ENCODE data around the gene LSAMP.

LSAMP gene

GRCh38 chr3:116350119-116350733 is 95.1 kb downstream of the LSAMP start:
- no peak for DNase-seq

DNA sequence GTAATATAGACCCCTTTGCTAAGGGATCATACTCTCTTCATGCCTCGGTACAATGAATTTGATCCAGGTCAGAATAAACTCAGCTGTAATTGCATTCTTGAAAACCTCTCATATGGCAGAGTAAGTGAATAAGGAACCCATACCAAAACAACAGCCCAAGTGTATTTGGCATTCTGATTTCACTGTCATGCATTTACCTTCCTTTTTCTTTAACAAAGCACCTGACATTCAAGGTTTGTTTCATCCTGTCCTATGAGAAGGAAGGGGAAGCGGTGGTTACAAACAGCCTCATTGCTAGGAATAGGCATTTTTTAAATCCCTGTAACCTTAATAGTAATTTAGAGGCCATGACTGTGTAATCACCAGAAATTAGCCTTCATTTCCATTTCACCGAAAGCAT is 97.1 kb downstream of the LSAMP start:
- DNase-seq: no peak

GRCh38 chr3:116342499-116342898 is 102.8 kb downstream of the LSAMP start:
- DNase-seq: no peak

DNA sequence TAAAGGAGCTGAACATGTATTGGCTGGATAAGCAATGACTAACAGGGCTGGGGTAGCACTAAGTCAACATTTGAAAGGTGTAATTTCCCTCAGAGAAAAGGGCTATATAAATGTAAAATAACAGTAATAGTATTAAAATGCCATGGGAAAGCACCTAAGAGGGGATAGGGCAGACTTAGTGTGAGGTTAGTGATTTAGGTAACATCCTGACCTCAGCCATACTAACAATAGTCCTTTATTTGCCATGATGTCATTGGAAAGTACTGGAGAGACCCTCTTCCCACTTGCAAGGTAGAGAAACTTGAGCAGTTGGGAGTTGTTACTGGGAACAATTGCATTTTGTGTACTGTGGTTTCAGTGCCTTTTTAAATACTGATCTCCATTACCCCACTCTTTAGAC is 103.4 kb downstream of the LSAMP start:
- no peak for DNase-seq

GRCh38 chr3:116341381-116341780 is 103.9 kb downstream of the LSAMP start:
- DNase-seq: no peak

DNA sequence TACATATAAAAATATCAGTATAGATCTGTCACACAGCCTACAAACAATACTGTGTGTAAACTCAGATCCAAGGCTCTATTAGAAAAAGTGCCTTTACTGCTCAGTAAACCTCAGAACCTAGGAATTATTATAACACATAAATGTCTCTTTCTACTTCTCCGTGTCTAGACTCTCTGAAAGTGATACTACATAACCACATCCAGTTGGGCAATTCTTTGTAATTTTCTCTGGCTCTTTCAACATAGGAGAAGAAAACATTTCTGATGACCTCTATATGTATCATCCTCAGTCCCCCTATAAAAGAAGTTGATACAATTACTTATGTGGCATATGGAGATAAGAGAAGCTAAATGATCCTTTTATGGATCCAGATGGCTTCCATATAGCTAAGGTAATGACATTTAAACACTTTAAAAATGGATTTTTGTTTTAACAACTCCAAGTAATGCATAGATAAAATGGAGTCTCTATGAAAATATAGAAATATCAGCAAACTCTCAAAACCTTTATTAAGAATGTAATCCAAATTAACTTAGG is 104.5 kb downstream of the LSAMP start:
- DNase-seq: no peak

GRCh38 chr3:116339441-116340028 is 105.8 kb downstream of the LSAMP start:
- no peak for DNase-seq

DNA sequence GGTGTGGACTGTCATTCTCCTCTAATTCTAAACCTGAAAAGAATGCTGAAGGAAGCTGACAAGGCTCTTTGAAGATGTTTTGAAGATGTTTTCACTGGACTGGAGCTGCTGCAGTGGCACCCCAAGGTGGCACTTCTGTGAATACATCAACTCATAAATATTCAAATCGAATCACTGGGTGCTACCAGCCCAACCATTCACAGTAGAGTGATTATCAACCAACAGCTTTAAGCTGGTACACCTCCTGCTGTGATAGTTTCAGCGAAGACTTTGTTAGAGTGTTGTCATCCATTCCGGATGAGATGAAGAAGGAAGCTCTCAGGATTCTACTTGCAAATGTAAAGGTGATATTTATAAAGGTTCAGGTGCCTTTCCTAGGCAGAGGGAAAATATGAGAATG is 106.6 kb downstream of the LSAMP start:
- no peak for DNase-seq

GRCh38 chr3:116337229-116337628 is 108.1 kb downstream of the LSAMP start:
- no peak for DNase-seq

GRCh38 chr3:116331380-116331779 is 113.9 kb downstream of the LSAMP start:
- no peak for DNase-seq

GRCh38 chr3:116322750-116323375 is 122.4 kb downstream of the LSAMP start:
- no peak for DNase-seq

DNA sequence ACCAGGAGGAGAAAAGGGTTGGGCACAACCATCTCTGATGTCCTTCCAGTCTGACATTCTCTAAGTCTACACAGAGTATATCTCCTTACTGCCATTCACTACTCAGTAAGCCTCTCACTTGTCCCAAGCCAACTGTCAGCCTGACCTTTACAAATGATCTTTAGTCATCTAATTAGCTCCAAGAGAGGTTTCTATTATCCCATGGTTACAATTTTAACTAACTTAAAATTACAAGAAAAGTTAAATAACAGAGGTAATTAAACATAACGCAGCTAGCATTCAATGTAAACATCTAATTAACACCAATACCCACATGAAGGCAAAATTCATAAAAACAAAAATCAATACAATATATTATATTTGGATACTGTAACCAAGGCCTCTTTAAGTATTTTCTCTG is 126.9 kb downstream of the LSAMP start:
- no peak for DNase-seq

DNA sequence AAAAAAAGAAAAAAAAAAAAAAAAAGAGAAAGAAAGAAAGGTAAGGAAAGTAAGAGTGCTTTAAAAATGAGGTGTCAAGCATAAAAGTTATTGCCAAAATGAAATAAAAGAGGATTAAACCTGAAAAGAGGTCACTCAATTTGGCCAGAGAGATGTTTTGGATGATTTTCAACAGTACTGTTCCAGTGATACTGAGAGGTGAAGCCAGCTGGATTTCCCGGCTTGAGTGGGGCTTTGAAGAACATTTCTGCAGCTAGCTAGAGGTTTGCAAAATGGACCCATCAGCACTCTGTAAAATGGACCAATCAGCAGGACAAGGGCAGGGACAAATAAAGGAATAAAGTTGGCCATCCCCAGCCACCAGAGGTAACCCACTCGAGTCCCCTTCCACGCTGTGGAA is 128.5 kb downstream of the LSAMP start:
- no peak for DNase-seq

GRCh38 chr3:116314476-116314875 is 130.8 kb downstream of the LSAMP start:
- no peak for DNase-seq

- no peak for DNase-seq
Observed at GRCh38 chr3:116306720-116307119, 138.6 kb downstream of the LSAMP start.

DNA sequence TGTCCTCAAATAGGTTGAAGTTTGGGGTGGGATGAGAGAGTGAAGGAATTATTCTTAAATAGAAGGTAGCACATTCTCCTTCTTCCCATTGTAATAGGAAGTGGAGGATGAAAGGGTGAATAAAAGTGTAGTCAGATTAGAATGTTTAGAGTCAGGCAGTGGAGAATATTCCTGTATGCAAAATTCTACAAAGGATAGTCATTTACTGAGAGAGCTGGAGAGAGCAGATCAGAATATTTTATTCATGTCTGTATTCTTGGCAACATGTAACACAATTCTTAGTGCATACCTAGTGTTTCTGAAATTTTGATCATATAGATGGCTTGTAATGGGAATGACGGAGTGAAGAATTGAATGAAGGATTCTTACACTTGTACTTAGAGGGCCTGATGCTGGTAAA is 139.1 kb downstream of the LSAMP start:
- DNase-seq: no peak

GRCh38 chr3:116302087-116302747 is 143.1 kb downstream of the LSAMP start:
- DNase-seq: no peak

DNA sequence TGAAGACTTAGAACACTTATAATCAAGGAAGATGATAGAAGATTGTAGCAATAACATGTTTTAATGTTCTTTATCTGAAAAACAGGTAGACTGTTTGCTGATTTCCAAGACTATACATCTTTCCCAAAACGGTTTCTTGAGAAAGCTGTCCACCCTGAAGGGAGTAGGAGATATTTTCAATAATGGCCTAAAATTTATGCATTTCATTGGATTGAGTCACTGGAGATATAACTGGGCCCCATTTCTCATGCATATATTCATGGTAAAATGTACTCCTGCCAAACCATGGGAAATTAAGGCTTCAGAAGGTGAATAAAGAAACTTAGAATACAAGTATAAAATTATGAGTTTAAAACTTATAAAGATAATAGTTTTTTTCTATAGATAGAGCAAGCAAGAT is 143.9 kb downstream of the LSAMP start:
- no peak for DNase-seq

DNA sequence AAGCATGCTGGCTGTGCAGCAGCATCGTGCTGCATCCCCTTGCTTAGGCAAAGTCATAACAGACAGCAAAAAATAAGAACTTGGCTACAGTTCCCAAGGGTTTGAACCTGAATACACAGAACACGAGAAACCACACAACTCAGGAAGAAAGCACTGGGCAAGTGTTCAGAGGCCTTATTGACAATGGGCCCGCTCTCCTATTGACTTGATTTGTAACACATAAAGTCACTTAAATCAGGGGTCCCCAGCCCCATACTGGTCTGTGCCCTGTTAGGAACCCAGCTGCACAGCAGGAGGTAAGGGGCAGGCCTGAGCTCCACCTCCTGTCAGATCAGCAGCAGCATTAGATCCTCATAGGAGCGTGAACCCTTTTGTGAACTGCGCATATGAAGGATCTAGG is 145.1 kb downstream of the LSAMP start:
- no peak for DNase-seq

DNA sequence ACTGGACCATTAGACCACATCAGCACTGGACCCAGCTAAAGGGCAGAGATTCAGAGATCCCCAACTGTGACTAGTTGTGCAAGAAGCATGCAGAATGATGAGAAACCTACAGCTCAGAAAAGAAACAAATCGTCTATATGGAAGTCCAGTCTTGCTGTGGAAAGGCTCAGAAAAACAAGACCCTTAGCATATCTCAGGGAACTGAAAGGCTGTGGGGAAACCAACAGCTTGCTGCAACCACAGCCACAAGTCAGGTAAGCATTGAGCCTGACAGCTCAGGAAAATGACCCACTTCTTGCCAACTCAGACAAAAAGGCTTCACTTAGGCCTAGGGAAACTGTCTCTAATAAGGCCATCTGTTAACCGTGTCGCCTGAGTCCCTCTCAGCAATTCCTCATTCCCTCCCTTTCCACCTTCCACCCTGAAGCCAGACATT is 145.6 kb downstream of the LSAMP start:
- DNase-seq: no peak

- no peak for DNase-seq
Observed at GRCh38 chr3:116298151-116298550, 147.1 kb downstream of the LSAMP start.

DNA sequence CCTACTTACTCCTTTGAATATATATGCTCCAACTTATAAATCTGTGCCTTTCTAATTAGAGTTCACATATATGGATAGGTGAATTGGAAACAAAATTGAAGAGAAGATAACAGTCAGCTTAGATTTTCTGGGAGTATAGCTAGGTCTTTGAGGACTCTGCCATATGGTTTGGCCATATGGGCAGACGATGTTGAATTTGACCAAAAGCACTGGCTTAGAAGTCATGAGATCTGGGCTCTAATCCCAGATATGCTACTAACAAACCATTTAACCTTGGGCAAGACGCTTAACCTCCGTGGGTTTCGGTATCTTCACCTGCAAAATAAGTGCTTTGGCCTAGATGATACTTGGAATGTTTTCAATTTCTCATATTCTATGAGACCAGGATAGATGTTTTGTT is 154.1 kb downstream of the LSAMP start:
- no peak for DNase-seq

- no peak for DNase-seq
Observed at GRCh38 chr3:116288485-116288884, 156.8 kb downstream of the LSAMP start.

Data from suppressor macrophage (primary cell).